Measurements from ENCODE around the gene ERBB2. TPM values are rescaled to one million over a fixed set of nuclear protein-coding genes. Genes with fewer than 3 reads are reported as not detected.

Gene ERBB2
- total and polyA plus RNA-seq, 2 of the 13 experiments (the other 11 are each of a cell fraction or from before 2014, with no cell fraction given) = 57.7 to 64.1 TPM

DNA sequence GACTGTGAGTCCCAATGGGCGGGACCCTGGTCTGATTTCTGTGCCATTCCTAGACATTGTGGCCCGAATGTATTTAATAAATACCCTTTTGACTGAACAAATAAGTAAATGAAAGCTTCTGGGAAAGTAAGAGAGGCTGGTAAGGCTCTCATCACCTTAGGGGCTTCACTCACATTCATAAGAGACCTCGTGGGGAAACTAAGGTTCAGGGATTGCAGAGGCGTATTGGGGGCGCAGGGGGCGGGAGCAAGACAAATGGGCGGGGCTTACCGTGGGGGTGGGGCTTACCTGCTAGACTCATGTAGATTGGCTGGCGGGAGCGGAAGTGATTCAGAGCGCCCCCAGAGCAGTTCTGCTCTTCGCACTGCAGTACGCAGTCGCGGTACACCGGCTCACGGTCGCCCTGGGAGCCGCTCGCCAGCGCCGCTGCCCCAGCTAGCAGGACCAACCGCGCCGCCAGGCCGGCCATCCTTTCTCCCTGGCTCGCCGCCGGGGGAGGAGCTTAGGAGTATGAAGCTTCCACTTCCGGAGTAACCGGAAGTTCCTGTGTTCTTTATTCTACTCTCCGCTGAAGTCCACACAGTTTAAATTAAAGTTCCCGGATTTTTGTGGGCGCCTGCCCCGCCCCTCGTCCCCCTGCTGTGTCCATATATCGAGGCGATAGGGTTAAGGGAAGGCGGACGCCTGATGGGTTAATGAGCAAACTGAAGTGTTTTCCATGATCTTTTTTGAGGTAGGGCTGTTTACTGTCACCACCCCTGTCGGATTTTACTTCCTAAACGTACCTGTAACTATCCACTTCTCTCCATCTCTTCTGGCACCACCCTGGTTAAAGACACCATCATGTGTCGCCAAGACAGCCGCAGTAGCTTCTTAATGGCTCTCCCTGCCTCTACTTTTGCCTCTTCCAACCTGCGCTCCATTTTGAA lies 12.1 kb upstream of the ERBB2 start, which contains the start of gene PGAP3 (continued):
- TF ChIP-seq, protein P1, sequence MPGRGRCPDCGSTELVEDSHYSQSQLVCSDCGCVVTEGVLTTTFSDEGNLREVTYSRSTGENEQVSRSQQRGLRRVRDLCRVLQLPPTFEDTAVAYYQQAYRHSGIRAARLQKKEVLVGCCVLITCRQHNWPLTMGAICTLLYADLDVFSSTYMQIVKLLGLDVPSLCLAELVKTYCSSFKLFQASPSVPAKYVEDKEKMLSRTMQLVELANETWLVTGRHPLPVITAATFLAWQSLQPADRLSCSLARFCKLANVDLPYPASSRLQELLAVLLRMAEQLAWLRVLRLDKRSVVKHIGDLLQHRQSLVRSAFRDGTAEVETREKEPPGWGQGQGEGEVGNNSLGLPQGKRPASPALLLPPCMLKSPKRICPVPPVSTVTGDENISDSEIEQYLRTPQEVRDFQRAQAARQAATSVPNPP (CRISPR knock-in tag; IDR thresholded peaks at IDR 0.05) = 0 out of 2 replicates have a peak, but pooled peaks have one; percentile 39
- TF ChIP-seq NBN (conservative IDR thresholded peaks at IDR 0.05) = no peak
- no peak for TF ChIP-seq DNMT3B (CRISPR knock-in tag; conservative IDR thresholded peaks at IDR 0.05)
- TF ChIP-seq ARHGAP35 (CRISPR knock-in tag; IDR thresholded peaks at IDR 0.05; ENCODE audit: borderline replicate concordance) = no peak
- TF ChIP-seq ARNT2 (CRISPR knock-in tag; IDR thresholded peaks at IDR 0.05; ENCODE audit: low read depth) = peak; percentile 80; the same call in 1 of the 2 replicates
- TF ChIP-seq RFXANK (CRISPR knock-in tag; IDR thresholded peaks at IDR 0.05) = no peak
- 0 out of 2 replicates have a peak, but pooled peaks have one; percentile 4 for TF ChIP-seq NR2F2 (IDR thresholded peaks at IDR 0.05; ENCODE audit: borderline replicate concordance, low read depth)
- TF ChIP-seq ZNF788 (CRISPR knock-in tag; IDR thresholded peaks at IDR 0.05; ENCODE audit: borderline replicate concordance) = peak; percentile 35; the same call in 1 of the 2 replicates
- no peak for TF ChIP-seq ZNF207 (IDR thresholded peaks at IDR 0.05; ENCODE audit: borderline replicate concordance)
- no peak for TF ChIP-seq SUZ12 (IDR thresholded peaks at IDR 0.05; ENCODE audit: low read depth, low read length)
- TF ChIP-seq MTF1 (CRISPR knock-in tag; IDR thresholded peaks at IDR 0.05) = no peak
- peak; percentile 96 for TF ChIP-seq RBFOX2 (IDR thresholded peaks at IDR 0.05; ENCODE audit: low read depth, low read length)
- no peak for TF ChIP-seq HNRNPL (IDR thresholded peaks at IDR 0.05; ENCODE audit: low read depth, low read length)
- TF ChIP-seq ZNF44 (CRISPR knock-in tag; IDR thresholded peaks at IDR 0.05) = no peak
- TF ChIP-seq ZNF567 (CRISPR knock-in tag; IDR thresholded peaks at IDR 0.05; ENCODE audit: borderline replicate concordance) = no peak
- TF ChIP-seq ZNF3 (CRISPR knock-in tag; IDR thresholded peaks at IDR 0.05) = no peak
- no peak for TF ChIP-seq TBP (CRISPR knock-in tag; IDR thresholded peaks at IDR 0.05)
- peak; percentile 82; the same call in 1 of the 2 replicates for TF ChIP-seq SATB2 (CRISPR knock-in tag; IDR thresholded peaks at IDR 0.05)
- no peak for TF ChIP-seq GLI4 (CRISPR knock-in tag; IDR thresholded peaks at IDR 0.05; ENCODE audit: borderline replicate concordance)
- no peak for TF ChIP-seq ZNF564 (CRISPR knock-in tag; IDR thresholded peaks at IDR 0.05)
- TF ChIP-seq ZNF709 (CRISPR knock-in tag; IDR thresholded peaks at IDR 0.05) = peak; percentile 91; the same call in 1 of the 2 replicates
